PFSK-1 (cell line): ENCODE results near the gene CHGA.

ENCODE experiments used
- POLR2AphosphoS5 ChIP-seq: IDR thresholded peaks from 2 replicates; pipeline ENCODE4 v1.6.1; 2012; ENCODE audit warnings: low read depth, mild to moderate bottlenecking, control low read depth, low read length, moderate library complexity
- SIN3A ChIP-seq: IDR thresholded peaks from 2 replicates; pipeline ENCODE4 v1.6.1; 2012; ENCODE audit warnings: mild to moderate bottlenecking, low read length, moderate library complexity, borderline replicate concordance; ENCODE audit not compliant: insufficient read depth
- TAF1 ChIP-seq: IDR thresholded peaks from 2 replicates; pipeline ENCODE4 v1.6.1; 2012; ENCODE audit warnings: low read length, control low read depth, borderline replicate concordance; ENCODE audit not compliant: insufficient read depth
- TF ChIP-seq, protein P1 (sequence below), 2 experiments: IDR thresholded peaks; 2 replicates each; pipeline versions ENCODE4 v1.6.1 to v1.8.0; 2011 to 2012; ENCODE audit warnings: low read depth in 2 of 2, low read length in 2 of 2, control low read depth in 1 of 2, inconsistent platforms in 1 of 2, mild to moderate bottlenecking in 1 of 2, moderate library complexity in 1 of 2; ENCODE audit not compliant: insufficient read depth in 1 of 2

DNA sequence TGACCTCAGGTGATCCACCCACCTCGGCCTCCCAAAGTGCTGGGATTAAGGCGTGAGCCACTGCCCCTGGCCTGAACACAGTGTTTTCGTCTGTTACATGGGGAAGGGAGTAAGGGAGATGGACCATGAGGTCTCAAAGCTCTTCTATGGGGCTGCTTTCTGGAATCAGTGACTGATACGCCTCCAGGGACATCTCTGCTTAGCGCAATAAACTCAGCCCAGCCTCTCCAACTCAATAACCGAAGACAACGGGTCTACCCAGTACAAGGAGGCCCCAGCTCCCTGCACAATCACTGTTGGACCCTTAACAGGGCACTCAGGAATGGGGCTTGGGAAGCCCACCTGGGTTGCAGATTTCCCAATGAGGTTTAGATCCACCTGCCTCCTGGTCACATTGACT lies 42.6 kb upstream of the CHGA start:
- TF ChIP-seq, protein P1, sequence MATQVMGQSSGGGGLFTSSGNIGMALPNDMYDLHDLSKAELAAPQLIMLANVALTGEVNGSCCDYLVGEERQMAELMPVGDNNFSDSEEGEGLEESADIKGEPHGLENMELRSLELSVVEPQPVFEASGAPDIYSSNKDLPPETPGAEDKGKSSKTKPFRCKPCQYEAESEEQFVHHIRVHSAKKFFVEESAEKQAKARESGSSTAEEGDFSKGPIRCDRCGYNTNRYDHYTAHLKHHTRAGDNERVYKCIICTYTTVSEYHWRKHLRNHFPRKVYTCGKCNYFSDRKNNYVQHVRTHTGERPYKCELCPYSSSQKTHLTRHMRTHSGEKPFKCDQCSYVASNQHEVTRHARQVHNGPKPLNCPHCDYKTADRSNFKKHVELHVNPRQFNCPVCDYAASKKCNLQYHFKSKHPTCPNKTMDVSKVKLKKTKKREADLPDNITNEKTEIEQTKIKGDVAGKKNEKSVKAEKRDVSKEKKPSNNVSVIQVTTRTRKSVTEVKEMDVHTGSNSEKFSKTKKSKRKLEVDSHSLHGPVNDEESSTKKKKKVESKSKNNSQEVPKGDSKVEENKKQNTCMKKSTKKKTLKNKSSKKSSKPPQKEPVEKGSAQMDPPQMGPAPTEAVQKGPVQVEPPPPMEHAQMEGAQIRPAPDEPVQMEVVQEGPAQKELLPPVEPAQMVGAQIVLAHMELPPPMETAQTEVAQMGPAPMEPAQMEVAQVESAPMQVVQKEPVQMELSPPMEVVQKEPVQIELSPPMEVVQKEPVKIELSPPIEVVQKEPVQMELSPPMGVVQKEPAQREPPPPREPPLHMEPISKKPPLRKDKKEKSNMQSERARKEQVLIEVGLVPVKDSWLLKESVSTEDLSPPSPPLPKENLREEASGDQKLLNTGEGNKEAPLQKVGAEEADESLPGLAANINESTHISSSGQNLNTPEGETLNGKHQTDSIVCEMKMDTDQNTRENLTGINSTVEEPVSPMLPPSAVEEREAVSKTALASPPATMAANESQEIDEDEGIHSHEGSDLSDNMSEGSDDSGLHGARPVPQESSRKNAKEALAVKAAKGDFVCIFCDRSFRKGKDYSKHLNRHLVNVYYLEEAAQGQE (IDR thresholded peaks at IDR 0.05; ENCODE audit: insufficient read depth in 1 of 2, low read depth in 2 of 2, low read length in 2 of 2) = no peak
- TF ChIP-seq TAF1 (no peak), POLR2AphosphoS5 (no peak), SIN3A (no peak)
